GM23338 (cell line): ENCODE measurements around the gene LIAS. TPM values are rescaled to one million over a fixed set of nuclear protein-coding genes. Genes with fewer than 3 reads are reported as not detected.

Source experiments
- CREB1 ChIP-seq: fragments of 250-450 bp; sonication (Bioruptor Pico); IDR thresholded peaks from 2 replicates; pipeline ENCODE4 v1.5.0; 2020; ENCODE audit warnings: low read depth, mild to moderate bottlenecking, moderate library complexity
- EZH2 ChIP-seq: fragments of 200-600 bp; sonication (generic); IDR thresholded peaks from one replicate; pipeline ENCODE4 v1.8.0; 2017; ENCODE audit warnings: antibody characterized with exemption, mild to moderate bottlenecking, low read depth; ENCODE audit not compliant: unreplicated experiment
- POLR2AphosphoS5 ChIP-seq: IDR thresholded peaks from 2 replicates; pipeline ENCODE4 v1.6.1; 2016; ENCODE audit warnings: antibody characterized with exemption, low read depth
- ZNF114 ChIP-seq: fragments of 250-450 bp; sonication (Bioruptor Pico); IDR thresholded peaks from 2 replicates; pipeline ENCODE4 v1.5.0; 2020; ENCODE audit warnings: mild to moderate bottlenecking, moderate library complexity
- ZNF331 ChIP-seq: fragments of 250-450 bp; sonication (Bioruptor Pico); IDR thresholded peaks from 2 replicates; pipeline ENCODE4 v1.5.0; 2020; ENCODE audit warnings: low read depth, mild to moderate bottlenecking, moderate library complexity
- polyA plus RNA-seq: library from polyadenylated mRNA; unstranded; fragments of >200 nt; fragmentation: Nextera tagmentation; extraction: Ambion mirVana; gene quantifications from 2 replicates; pipeline ENCODE4 v1.2.1, GENCODE V29; 2016
- total RNA-seq: library from RNA; depleted of rRNA; stranded (reverse); fragments of >200 nt; shearing (Covaris generic); gene quantifications from 2 replicates; pipeline ENCODE4 v1.2.3, GENCODE V29; 2014
- TF ChIP-seq, protein P1 (sequence below): fragments of 250-450 bp; sonication (Bioruptor Pico); IDR thresholded peaks from 2 replicates; pipeline ENCODE4 v1.5.0; 2020; ENCODE audit warnings: mild to moderate bottlenecking, moderate library complexity
- TF ChIP-seq, protein P2 (sequence below), 2 experiments: fragments of 200-600 bp in 1 of 2; sonication (generic) in 1 of 2; conservative IDR thresholded peaks; 2 replicates each; pipeline versions ENCODE4 v1.5.1 to v1.6.1; 2016 to 2017; ENCODE audit warnings: antibody characterized with exemption in 2 of 2, low read depth in 2 of 2, mild to moderate bottlenecking in 2 of 2, moderate library complexity in 1 of 2

Gene LIAS
- total and polyA plus RNA-seq, 2 experiments from 2014 or later, result 17.5 to 18.7 TPM

DNA sequence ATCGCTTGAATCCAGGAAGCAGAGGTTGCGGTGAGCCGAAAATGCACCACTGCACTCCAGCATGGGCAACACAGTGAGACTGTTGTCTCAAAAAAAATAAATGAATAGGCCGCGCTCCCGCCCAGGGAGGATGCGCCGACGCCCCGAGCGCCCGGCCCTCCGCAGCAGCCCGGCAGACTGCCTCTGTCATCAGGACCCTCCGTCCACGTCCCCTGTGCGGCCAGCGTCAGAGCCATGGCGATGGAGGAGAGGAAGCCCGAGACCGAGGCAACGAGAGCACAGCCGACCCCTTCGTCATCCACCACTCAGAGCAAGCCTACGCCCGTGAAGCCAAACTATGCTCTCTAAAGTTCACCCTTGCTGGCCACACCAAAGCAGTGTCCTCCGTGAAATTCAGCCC is 21.4 kb downstream of the LIAS start (continued):
- TF ChIP-seq, protein P1, sequence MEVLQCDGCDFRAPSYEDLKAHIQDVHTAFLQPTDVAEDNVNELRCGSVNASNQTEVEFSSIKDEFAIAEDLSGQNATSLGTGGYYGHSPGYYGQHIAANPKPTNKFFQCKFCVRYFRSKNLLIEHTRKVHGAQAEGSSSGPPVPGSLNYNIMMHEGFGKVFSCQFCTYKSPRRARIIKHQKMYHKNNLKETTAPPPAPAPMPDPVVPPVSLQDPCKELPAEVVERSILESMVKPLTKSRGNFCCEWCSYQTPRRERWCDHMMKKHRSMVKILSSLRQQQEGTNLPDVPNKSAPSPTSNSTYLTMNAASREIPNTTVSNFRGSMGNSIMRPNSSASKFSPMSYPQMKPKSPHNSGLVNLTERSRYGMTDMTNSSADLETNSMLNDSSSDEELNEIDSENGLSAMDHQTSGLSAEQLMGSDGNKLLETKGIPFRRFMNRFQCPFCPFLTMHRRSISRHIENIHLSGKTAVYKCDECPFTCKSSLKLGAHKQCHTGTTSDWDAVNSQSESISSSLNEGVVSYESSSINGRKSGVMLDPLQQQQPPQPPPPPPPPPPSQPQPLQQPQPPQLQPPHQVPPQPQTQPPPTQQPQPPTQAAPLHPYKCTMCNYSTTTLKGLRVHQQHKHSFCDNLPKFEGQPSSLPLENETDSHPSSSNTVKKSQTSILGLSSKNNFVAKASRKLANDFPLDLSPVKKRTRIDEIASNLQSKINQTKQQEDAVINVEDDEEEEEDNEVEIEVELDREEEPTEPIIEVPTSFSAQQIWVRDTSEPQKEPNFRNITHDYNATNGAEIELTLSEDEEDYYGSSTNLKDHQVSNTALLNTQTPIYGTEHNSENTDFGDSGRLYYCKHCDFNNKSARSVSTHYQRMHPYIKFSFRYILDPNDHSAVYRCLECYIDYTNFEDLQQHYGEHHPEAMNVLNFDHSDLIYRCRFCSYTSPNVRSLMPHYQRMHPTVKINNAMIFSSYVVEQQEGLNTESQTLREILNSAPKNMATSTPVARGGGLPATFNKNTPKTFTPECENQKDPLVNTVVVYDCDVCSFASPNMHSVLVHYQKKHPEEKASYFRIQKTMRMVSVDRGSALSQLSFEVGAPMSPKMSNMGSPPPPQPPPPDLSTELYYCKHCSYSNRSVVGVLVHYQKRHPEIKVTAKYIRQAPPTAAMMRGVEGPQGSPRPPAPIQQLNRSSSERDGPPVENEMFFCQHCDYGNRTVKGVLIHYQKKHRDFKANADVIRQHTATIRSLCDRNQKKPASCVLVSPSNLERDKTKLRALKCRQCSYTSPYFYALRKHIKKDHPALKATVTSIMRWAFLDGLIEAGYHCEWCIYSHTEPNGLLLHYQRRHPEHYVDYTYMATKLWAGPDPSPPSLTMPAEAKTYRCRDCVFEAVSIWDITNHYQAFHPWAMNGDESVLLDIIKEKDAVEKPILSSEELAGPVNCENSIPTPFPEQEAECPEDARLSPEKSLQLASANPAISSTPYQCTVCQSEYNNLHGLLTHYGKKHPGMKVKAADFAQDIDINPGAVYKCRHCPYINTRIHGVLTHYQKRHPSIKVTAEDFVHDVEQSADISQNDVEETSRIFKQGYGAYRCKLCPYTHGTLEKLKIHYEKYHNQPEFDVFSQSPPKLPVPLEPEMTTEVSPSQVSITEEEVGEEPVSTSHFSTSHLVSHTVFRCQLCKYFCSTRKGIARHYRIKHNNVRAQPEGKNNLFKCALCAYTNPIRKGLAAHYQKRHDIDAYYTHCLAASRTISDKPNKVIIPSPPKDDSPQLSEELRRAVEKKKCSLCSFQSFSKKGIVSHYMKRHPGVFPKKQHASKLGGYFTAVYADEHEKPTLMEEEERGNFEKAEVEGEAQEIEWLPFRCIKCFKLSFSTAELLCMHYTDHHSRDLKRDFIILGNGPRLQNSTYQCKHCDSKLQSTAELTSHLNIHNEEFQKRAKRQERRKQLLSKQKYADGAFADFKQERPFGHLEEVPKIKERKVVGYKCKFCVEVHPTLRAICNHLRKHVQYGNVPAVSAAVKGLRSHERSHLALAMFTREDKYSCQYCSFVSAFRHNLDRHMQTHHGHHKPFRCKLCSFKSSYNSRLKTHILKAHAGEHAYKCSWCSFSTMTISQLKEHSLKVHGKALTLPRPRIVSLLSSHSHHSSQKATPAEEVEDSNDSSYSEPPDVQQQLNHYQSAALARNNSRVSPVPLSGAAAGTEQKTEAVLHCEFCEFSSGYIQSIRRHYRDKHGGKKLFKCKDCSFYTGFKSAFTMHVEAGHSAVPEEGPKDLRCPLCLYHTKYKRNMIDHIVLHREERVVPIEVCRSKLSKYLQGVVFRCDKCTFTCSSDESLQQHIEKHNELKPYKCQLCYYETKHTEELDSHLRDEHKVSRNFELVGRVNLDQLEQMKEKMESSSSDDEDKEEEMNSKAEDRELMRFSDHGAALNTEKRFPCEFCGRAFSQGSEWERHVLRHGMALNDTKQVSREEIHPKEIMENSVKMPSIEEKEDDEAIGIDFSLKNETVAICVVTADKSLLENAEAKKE (CRISPR knock-in tag), result no peak
- TF ChIP-seq ZNF331 (CRISPR knock-in tag) (no peak), EZH2 (no peak), CREB1 (no peak), POLR2AphosphoS5 (no peak), ZNF114 (CRISPR knock-in tag) (no peak)
- TF ChIP-seq, protein P2, sequence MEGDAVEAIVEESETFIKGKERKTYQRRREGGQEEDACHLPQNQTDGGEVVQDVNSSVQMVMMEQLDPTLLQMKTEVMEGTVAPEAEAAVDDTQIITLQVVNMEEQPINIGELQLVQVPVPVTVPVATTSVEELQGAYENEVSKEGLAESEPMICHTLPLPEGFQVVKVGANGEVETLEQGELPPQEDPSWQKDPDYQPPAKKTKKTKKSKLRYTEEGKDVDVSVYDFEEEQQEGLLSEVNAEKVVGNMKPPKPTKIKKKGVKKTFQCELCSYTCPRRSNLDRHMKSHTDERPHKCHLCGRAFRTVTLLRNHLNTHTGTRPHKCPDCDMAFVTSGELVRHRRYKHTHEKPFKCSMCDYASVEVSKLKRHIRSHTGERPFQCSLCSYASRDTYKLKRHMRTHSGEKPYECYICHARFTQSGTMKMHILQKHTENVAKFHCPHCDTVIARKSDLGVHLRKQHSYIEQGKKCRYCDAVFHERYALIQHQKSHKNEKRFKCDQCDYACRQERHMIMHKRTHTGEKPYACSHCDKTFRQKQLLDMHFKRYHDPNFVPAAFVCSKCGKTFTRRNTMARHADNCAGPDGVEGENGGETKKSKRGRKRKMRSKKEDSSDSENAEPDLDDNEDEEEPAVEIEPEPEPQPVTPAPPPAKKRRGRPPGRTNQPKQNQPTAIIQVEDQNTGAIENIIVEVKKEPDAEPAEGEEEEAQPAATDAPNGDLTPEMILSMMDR (conservative IDR thresholded peaks at IDR 0.05; ENCODE audit: low read depth in 2 of 2), result no peak
